Sigmoid colon (tissue), 3 donors: ENCODE measurements around the gene WDR1.

ENCODE experiments used
- CTCF ChIP-seq, 4 experiments: fragments of 450-650 bp in 3 of 4; fragments of 200-600 bp in 1 of 4; IDR thresholded peaks; one replicate each; pipeline ENCODE4 v1.5.1; 2016 to 2019; ENCODE audit warnings: antibody characterized with exemption in 4 of 4, mild to moderate bottlenecking in 3 of 4, moderate library complexity in 2 of 4
- POLR2A ChIP-seq, 2 donors: fragments of 450-650 bp; IDR thresholded peaks; one replicate each; pipeline ENCODE4 v1.6.1; 2016; ENCODE audit warnings: antibody characterized with exemption in 2 of 2, mild to moderate bottlenecking in 2 of 2, moderate library complexity in 2 of 2

GRCh38 chr4:10108818-10109783, 7.5 kb downstream of the WDR1 start:
- TF ChIP-seq POLR2A (IDR thresholded peaks at IDR 0.05) (no peak), CTCF (IDR thresholded peaks at IDR 0.05) (no peak)
